GM12873 (cell line): ENCODE measurements around the gene SZT2.

ENCODE experiments used
- CTCF ChIP-seq: IDR thresholded peaks from 2 replicates; pipeline ENCODE4 v1.5.1; 2012; ENCODE audit warnings: low read depth, mild to moderate bottlenecking, moderate library complexity, low read length, control low read depth; ENCODE audit not compliant: insufficient read depth; ENCODE audit errors: missing control alignments

The SZT2 gene

GRCh38 chr1:43382027-43382779, 7.5 kb upstream of the SZT2 start:
- no peak for TF ChIP-seq CTCF

- TF ChIP-seq CTCF, result no peak
Observed at GRCh38 chr1:43383449-43383848, 6.2 kb upstream of the SZT2 start.

- TF ChIP-seq CTCF, result no peak
Observed at GRCh38 chr1:43386676-43387075, 3.0 kb upstream of the SZT2 start.

GRCh38 chr1:43387976-43388599, 1.6 kb upstream of the SZT2 start:
- TF ChIP-seq CTCF, result no peak

GRCh38 chr1:43388613-43389012, 1.1 kb upstream of the SZT2 start:
- TF ChIP-seq CTCF, result no peak

GRCh38 chr1:43392702-43393101, 3.0 kb downstream of the SZT2 start:
- no peak for TF ChIP-seq CTCF

GRCh38 chr1:43395523-43395922, 5.8 kb downstream of the SZT2 start:
- TF ChIP-seq CTCF, result no peak
